SK-N-SH (cell line): ENCODE measurements around the gene ZDHHC19. TPM values are rescaled to one million over a fixed set of nuclear protein-coding genes. Genes with fewer than 3 reads are reported as not detected.
"Not testable (repeated sequence)": the region's sequence is repeated elsewhere in the genome, so short reads cannot be mapped to it uniquely, and the experiment has no call there.

Source experiments
- CTCF ChIA-PET: fragments of 300-600, 350-600 bp; formaldehyde crosslinking; extraction: SDS; loops from one replicate; lab custom pipeline; 2021; lab: Yijun Ruan, JAX
- POLR2A ChIA-PET: fragments of 350-600 bp; sonication (Branson Sonifier 250); formaldehyde crosslinking; extraction: SDS; loops from one replicate; lab custom pipeline; 2020; ENCODE audit warnings: antibody characterized with exemption, inconsistent platforms; lab: Yijun Ruan, JAX
- DNase-seq: peaks from one replicate; pipeline ENCODE4 v3.0.0; 2012
- H2AFZ ChIP-seq: fragments of 200-600 bp; sonication (generic); 2 replicates; pipeline ENCODE4 v1.8.1; 2016; ENCODE audit warnings: antibody characterized with exemption, mild to moderate bottlenecking, low read depth
- H3F3A ChIP-seq: fragments of 200-600 bp; sonication (generic); replicated peaks from 2 replicates; pipeline ENCODE3; 2016; ENCODE audit warnings: antibody characterized with exemption, mild to moderate bottlenecking; ENCODE audit not compliant: insufficient read depth
- H3K27ac ChIP-seq, 2 experiments: fragments of 200-500 bp in 1 of 2; fragments of 200-600 bp in 1 of 2; sonication (Bioruptor generic) in 1 of 2; sonication (generic), shearing (Covaris generic) in 1 of 2; 2 replicates each; pipeline versions ENCODE4 v1.5.1 to v1.6.1; 2014 to 2016; ENCODE audit warnings: low read depth in 2 of 2, inconsistent platforms in 1 of 2, low read length in 1 of 2, mild to moderate bottlenecking in 1 of 2, mixed read lengths in 1 of 2
- H3K27me3 ChIP-seq: fragments of 200-600 bp; sonication (generic), shearing (Covaris generic); 2 replicates; pipeline ENCODE4 v1.6.1; 2016; ENCODE audit warnings: mixed run types; ENCODE audit not compliant: insufficient read depth
- H3K36me3 ChIP-seq, 2 experiments: fragments of 200-500 bp in 1 of 2; fragments of 200-600 bp in 1 of 2; sonication (Bioruptor generic) in 1 of 2; sonication (generic) in 1 of 2; replicated peaks in 1 of 2; 2 replicates each; pipeline versions ENCODE3 to v1.5.1; 2014 to 2016; ENCODE audit warnings: low read length in 1 of 2, mild to moderate bottlenecking in 1 of 2; ENCODE audit not compliant: insufficient read depth in 2 of 2, control insufficient read depth in 1 of 2
- H3K4me1 ChIP-seq, 2 experiments: fragments of 200-500 bp in 1 of 2; fragments of 200-600 bp in 1 of 2; sonication (Bioruptor generic) in 1 of 2; sonication (generic), shearing (Covaris generic) in 1 of 2; 2 replicates each; pipeline versions ENCODE4 v1.5.1 to v1.6.1; 2014 to 2016; ENCODE audit warnings: low read depth in 1 of 2, low read length in 1 of 2, mixed run types in 1 of 2; ENCODE audit not compliant: insufficient read depth in 2 of 2, control insufficient read depth in 1 of 2
- H3K4me2 ChIP-seq: fragments of 200-600 bp; sonication (generic), shearing (Covaris generic); 2 replicates; pipeline ENCODE4 v1.6.1; 2017; ENCODE audit warnings: mixed run types
- H3K4me3 ChIP-seq, 2 experiments: fragments of 200-500 bp in 1 of 2; fragments of 200-600 bp in 1 of 2; sonication (Bioruptor generic) in 1 of 2; sonication (generic), shearing (Covaris generic) in 1 of 2; 2 replicates each; pipeline versions ENCODE4 v1.5.1 to v1.8.1; 2014 to 2016; ENCODE audit warnings: low read depth in 2 of 2, inconsistent platforms in 1 of 2, low read length in 1 of 2, mild to moderate bottlenecking in 1 of 2, mixed read lengths in 1 of 2, moderate library complexity in 1 of 2
- H3K79me2 ChIP-seq: fragments of 200-600 bp; sonication (generic); 2 replicates; pipeline ENCODE4 v1.8.1; 2017; ENCODE audit warnings: mild to moderate bottlenecking; ENCODE audit not compliant: insufficient read depth
- H3K9ac ChIP-seq: fragments of 200-600 bp; sonication (generic); 2 replicates; pipeline ENCODE4 v1.6.1; 2017; ENCODE audit warnings: mixed run types
- H3K9me2 ChIP-seq: fragments of 200-600 bp; sonication (generic); 2 replicates; pipeline ENCODE4 v1.6.1; 2017; ENCODE audit warnings: mixed run types
- H3K9me3 ChIP-seq: fragments of 200-600 bp; sonication (generic); 2 replicates; pipeline ENCODE4 v1.6.1; 2017; ENCODE audit warnings: mixed run types, mild to moderate bottlenecking, moderate library complexity
- H4K20me1 ChIP-seq: fragments of 200-600 bp; sonication (generic); 2 replicates; pipeline ENCODE4 v1.6.1; 2017; ENCODE audit warnings: mild to moderate bottlenecking, mixed run types; ENCODE audit not compliant: insufficient read depth
- CHD2 ChIP-seq: fragments of 150-350 bp; IDR thresholded peaks from 2 replicates; pipeline ENCODE4 v1.6.1; 2018; ENCODE audit warnings: low read length; ENCODE audit not compliant: partially characterized antibody
- EP300 ChIP-seq, 2 experiments: IDR thresholded peaks; 2 replicates each; pipeline versions ENCODE4 v1.4.0 to v1.6.1; 2012; ENCODE audit warnings: borderline replicate concordance in 1 of 2, low read depth in 1 of 2, low read length in 1 of 2
- FOSL2 ChIP-seq: IDR thresholded peaks from 2 replicates; pipeline ENCODE4 v1.4.0; 2012; ENCODE audit warnings: low read depth, mild to moderate bottlenecking, moderate library complexity, borderline replicate concordance
- FOXJ3 ChIP-seq: sonication (generic); formaldehyde crosslinking; IDR thresholded peaks from 2 replicates; pipeline ENCODE4 v1.5.1; 2020; ENCODE audit warnings: mild to moderate bottlenecking, missing genetic modification reagents
- FOXM1 ChIP-seq: IDR thresholded peaks from 2 replicates; pipeline ENCODE4 v1.4.0; 2012; ENCODE audit warnings: low read depth, mild to moderate bottlenecking
- GABPA ChIP-seq: IDR thresholded peaks from 2 replicates; pipeline ENCODE4 v1.4.0; 2012; ENCODE audit warnings: low read depth, mild to moderate bottlenecking
- GATA2 ChIP-seq: sonication (generic); formaldehyde crosslinking; IDR thresholded peaks from 2 replicates; pipeline ENCODE4 v1.5.0; 2020; ENCODE audit warnings: mild to moderate bottlenecking, missing genetic modification reagents
- MXI1 ChIP-seq: IDR thresholded peaks from 2 replicates; pipeline ENCODE4 v1.6.1; 2012; ENCODE audit warnings: mild to moderate bottlenecking, low read depth, low read length, improper control_type of control experiment
- NFIC ChIP-seq: IDR thresholded peaks from 2 replicates; pipeline ENCODE4 v1.4.0; 2012; ENCODE audit warnings: borderline replicate concordance
- NRF1 ChIP-seq: IDR thresholded peaks from 2 replicates; pipeline ENCODE4 v1.6.1; 2012; ENCODE audit warnings: low read depth, mild to moderate bottlenecking, low read length
- RCOR1 ChIP-seq: fragments of 150-350 bp; IDR thresholded peaks from 2 replicates; pipeline ENCODE4 v1.6.1; 2017; ENCODE audit warnings: antibody characterized with exemption, low read length
- SMC3 ChIP-seq: IDR thresholded peaks from 2 replicates; pipeline ENCODE4 v1.6.1; 2012; ENCODE audit warnings: low read depth, low read length, improper control_type of control experiment
- TCF12 ChIP-seq: IDR thresholded peaks from 2 replicates; pipeline ENCODE4 v1.4.0; 2012
- TEAD4 ChIP-seq: IDR thresholded peaks from 2 replicates; pipeline ENCODE4 v1.4.0; 2012; ENCODE audit warnings: mild to moderate bottlenecking, borderline replicate concordance; ENCODE audit not compliant: insufficient read depth
- YY1 ChIP-seq: IDR thresholded peaks from 2 replicates; pipeline ENCODE4 v1.4.0; 2012; ENCODE audit warnings: low read depth, mild to moderate bottlenecking
- WGBS: methylation state at CpG from one replicate; pipeline ENCODE4 v1.1.6; 2017; ENCODE audit warnings: low lambda C conversion rate; 5-methylcytosine and 5-hydroxymethylcytosine counted together
- polyA plus RNA-seq, 3 experiments: library from polyadenylated mRNA; depleted of rRNA; stranded (reverse); fragments of >200 nt; gene quantifications; 2 replicates each; pipeline ENCODE4 v1.2.3, GENCODE V29; 2012
- TF ChIP-seq, protein P1 (sequence below): fragments of 150-350 bp; IDR thresholded peaks from 2 replicates; pipeline ENCODE4 v1.6.1; 2016; ENCODE audit warnings: mild to moderate bottlenecking, low read depth, low read length
- TF ChIP-seq, protein P2 (sequence below): fragments of 150-350 bp; IDR thresholded peaks from 2 replicates; pipeline ENCODE4 v1.6.1; 2017; ENCODE audit warnings: antibody characterized with exemption, low read length, low read depth, borderline replicate concordance

ZDHHC19 gene
- polyA plus RNA-seq, 1 of the 3 experiments (the other 2 are of a cell fraction) = not detected

DNA sequence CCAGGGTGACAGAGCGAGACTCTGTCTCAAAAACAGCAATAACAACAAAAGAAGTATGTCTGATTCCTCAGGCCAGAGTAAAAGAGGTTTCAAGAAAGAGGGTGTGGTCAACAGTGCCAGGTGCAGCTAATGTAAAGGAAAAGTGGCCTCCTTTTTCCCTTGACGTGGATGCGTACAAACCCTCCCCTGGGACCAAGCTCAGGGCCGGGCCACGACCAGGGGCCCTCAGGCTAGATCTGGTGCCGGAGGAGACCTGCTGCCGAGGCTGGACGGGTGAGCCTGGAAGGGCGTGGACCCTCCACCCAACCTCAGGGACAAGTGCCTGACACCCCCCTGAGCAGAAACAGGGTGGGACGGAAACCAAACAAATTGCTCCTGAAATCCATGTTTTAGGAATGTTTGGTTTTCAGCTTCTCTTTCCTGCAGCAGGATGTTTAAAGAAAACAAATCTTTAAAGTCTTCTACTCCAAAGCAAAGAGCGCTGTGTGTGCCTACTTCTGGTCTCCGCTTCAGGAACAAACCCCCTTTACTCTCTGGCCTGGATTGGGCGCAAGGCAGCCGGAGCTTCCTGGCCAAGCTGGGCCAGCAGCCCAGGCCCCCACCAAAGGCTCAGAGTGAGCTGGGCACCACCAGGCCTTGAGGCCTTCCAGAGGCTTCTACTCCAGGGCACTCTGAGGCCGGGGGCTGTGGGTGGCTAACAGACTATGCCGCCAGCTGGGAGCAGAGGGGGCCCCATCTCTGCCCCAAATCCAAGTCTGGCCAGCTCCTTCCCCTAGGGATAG lies 21.4 kb downstream of the ZDHHC19 start (continued):
- TF ChIP-seq MXI1 (no peak), FOSL2 (no peak), TEAD4 (no peak), CHD2 (no peak)

DNA sequence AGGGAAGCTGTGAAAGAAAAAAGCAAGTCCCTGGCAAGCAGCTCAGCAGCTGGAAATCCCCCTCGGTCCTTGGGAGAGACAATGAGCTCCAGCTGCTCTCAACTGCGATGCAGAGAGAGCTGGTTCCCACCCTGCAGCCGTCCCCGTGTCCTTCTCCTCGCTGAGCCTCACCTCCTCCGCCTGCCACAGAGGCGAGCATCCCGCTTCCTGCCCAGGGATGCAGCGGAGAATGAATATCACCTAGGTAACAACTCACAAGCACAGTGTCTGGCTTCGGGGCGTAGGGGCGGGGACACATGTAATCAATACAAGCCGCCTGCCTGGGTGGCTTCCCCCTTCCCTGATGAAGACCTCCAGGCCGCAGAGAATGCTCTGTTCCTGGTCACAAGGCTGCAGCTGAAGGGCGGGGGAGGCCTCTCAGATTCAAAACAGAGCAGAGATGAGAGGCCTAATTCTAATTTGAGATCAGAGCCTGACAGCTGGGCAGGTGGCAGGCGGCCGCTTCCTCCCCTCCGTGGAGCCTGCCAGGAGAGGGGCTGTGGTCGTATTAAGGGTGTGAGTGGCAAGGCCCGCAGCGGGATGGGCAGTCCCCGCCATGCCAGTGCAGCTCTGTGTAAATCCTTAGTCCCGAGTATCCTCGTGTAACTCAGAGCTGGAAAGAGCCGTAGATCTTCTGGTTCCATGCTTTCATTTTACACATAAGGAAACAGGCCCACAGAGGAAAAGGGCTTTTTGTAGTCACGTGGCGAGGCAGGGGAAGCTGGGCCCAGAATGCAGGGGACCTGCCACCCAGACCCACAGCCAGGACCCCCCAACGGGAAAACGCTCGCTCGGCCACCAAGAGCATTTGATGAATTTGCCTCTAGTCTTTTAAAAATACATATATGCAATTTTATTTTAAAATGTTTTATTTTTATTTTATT lies 24.3 kb downstream of the ZDHHC19 start:
- Histone ChIP-seq H3K9ac (no peak overlapping the region), H3K79me2 (no peaks in the 10 kb centered on the region), H3K9me3 (no peaks in the 10 kb centered on the region), H3K36me3 (no peaks in the 10 kb centered on the region), H2AFZ (no peak overlapping the region), H3F3A (no peaks in the 10 kb centered on the region), H3K4me1 (peaks cover 0 to 10% of the 10 kb centered on the region in 2 experiments; a peak in 1 of 4 replicates), H3K27ac (peak overlapping the region in 1 of 2 experiments; percentile 64; a peak in 2 of 4 replicates), H3K4me2 (no peak overlapping the region), H4K20me1 (no peaks in the 10 kb centered on the region), H3K9me2 (no peaks in the 10 kb centered on the region), H3K27me3 (no peaks in the 10 kb centered on the region), H3K4me3 (no peak overlapping the region)
- 64% methylated on average over 27 of the region's 31 CpGs for whole genome bisulfite sequencing
- ChIA-PET POLR2A (interaction anchor here (0.7 to 1.3 kb wide), 2 partner anchors 38 to 106 kb away, joined by 3 read pairs; no protein-coding TSS in a partner anchor), CTCF (interaction anchor here (0.6 to 3.5 kb wide), 8 partner anchors 10 to 126 kb away, joined by 3 to 23 read pairs (median 3); no protein-coding TSS in a partner anchor)
- TF ChIP-seq MXI1 (peak; percentile 67; the same call in 1 of the 2 replicates), EP300 (IDR thresholded peaks at IDR 0.05; ENCODE audit: borderline replicate concordance in 1 of 2, low read depth in 1 of 2, low read length in 1 of 2) (peak in 1 of 2 experiments; percentile 28; a peak in 1 of 4 replicates), FOXJ3 (CRISPR knock-in tag) (0 out of 2 replicates have a peak, but pooled peaks have one; percentile 63), RCOR1 (peak; percentile 39; the same call in 1 of the 2 replicates), FOSL2 (no peak), GATA2 (CRISPR knock-in tag) (no peak)
- DNase-seq = peak; percentile 83

DNA sequence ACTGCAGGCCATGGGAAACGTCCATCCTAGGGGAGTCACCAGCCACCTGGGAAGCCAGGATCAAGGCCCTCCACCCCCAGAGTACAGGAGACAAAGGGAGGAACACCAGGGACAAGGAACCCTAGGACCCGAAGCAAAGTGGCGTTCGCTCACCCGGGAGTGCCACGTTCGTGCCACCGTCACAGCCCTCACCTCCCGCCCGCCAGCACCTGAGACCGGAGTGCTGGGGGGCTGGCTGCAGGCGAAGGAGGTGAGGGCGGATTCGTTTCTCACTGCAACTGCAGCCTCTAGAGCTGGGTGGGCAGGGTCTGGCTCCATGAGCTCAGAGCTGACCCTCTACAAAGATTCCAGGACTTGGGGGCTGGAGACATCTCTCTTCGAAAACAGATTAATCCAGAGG lies 26.3 kb downstream of the ZDHHC19 start:
- CTCF ChIA-PET = interaction anchor here (1.6 to 3.5 kb wide), 2 partner anchors 9 to 12 kb away, joined by 4 to 23 read pairs; no protein-coding TSS in a partner anchor
- Histone ChIP-seq H4K20me1 (no peaks in the 10 kb centered on the region), H3K36me3 (no peaks in the 10 kb centered on the region), H3K9me3 (no peaks in the 10 kb centered on the region), H3K27me3 (no peaks in the 10 kb centered on the region), H3K79me2 (no peaks in the 10 kb centered on the region)
- peak; percentile 10 for DNase-seq
- no peak for TF ChIP-seq YY1
- TF ChIP-seq, protein P1, sequence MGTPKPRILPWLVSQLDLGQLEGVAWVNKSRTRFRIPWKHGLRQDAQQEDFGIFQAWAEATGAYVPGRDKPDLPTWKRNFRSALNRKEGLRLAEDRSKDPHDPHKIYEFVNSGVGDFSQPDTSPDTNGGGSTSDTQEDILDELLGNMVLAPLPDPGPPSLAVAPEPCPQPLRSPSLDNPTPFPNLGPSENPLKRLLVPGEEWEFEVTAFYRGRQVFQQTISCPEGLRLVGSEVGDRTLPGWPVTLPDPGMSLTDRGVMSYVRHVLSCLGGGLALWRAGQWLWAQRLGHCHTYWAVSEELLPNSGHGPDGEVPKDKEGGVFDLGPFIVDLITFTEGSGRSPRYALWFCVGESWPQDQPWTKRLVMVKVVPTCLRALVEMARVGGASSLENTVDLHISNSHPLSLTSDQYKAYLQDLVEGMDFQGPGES = no peak
- TF ChIP-seq, protein P2, sequence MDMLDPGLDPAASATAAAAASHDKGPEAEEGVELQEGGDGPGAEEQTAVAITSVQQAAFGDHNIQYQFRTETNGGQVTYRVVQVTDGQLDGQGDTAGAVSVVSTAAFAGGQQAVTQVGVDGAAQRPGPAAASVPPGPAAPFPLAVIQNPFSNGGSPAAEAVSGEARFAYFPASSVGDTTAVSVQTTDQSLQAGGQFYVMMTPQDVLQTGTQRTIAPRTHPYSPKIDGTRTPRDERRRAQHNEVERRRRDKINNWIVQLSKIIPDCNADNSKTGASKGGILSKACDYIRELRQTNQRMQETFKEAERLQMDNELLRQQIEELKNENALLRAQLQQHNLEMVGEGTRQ = no peak
- no peak for TF ChIP-seq SMC3
- TF ChIP-seq NRF1 = no peak
- TF ChIP-seq EP300 (IDR thresholded peaks at IDR 0.05; ENCODE audit: borderline replicate concordance in 1 of 2, low read depth in 1 of 2, low read length in 1 of 2) = no peak
- TF ChIP-seq GABPA = no peak
- no peak for TF ChIP-seq NFIC
- no peak for TF ChIP-seq FOXM1
- no peak for TF ChIP-seq TCF12
- TF ChIP-seq, all 33 proteins: peak for 0
- Histone ChIP-seq H3K4me3 (no peak overlapping the region), H3K9me2 (no peaks in the 10 kb centered on the region), H3K27ac (no peak overlapping the region), H3K4me2 (no peak overlapping the region), H2AFZ (no peak overlapping the region), H3K4me1 (peaks cover 0 to 13% of the 10 kb centered on the region in 2 experiments; a peak in 2 of 4 replicates), H3F3A (no peaks in the 10 kb centered on the region), H3K9ac (no peak overlapping the region)
- POLR2A ChIA-PET = no interaction called here
- WGBS = 72% methylated on average over 4 of the region's 15 CpGs

DNA sequence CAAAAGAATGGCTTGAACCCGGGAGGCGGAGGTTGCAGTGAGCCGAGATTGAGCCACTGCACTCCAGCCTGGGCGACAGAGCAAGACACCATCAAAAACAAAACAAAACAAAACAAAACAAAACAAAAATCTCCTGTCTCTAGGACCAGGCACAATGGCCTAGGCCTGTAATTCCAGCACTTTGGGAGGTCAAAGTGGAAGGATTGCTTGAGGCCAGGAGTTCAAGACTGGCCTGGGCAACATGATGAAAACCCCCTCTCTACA lies 27.1 kb downstream of the ZDHHC19 start:
- H3K27ac ChIP-seq, H3K36me3 ChIP-seq, H3K4me2 ChIP-seq, H3K4me3 ChIP-seq, H3F3A ChIP-seq, DNase-seq, H3K9me2 ChIP-seq, POLR2A ChIA-PET, H3K9me3 ChIP-seq, H4K20me1 ChIP-seq, H3K79me2 ChIP-seq, H2AFZ ChIP-seq, H3K27me3 ChIP-seq, H3K9ac ChIP-seq: not testable (repeated sequence)
- H3K4me1 ChIP-seq = peaks cover 0 to 20% of the 10 kb centered on the region in 2 experiments; a peak in 2 of 4 replicates
- CTCF ChIA-PET = interaction anchor here (1.6 to 2.3 kb wide), 2 partner anchors 9 to 110 kb away, joined by 4 to 7 read pairs; no protein-coding TSS in a partner anchor
- 66% methylated on average over 4 of the region's 4 CpGs for WGBS
